Measurements from ENCODE around the gene PRKCA.

DNA sequence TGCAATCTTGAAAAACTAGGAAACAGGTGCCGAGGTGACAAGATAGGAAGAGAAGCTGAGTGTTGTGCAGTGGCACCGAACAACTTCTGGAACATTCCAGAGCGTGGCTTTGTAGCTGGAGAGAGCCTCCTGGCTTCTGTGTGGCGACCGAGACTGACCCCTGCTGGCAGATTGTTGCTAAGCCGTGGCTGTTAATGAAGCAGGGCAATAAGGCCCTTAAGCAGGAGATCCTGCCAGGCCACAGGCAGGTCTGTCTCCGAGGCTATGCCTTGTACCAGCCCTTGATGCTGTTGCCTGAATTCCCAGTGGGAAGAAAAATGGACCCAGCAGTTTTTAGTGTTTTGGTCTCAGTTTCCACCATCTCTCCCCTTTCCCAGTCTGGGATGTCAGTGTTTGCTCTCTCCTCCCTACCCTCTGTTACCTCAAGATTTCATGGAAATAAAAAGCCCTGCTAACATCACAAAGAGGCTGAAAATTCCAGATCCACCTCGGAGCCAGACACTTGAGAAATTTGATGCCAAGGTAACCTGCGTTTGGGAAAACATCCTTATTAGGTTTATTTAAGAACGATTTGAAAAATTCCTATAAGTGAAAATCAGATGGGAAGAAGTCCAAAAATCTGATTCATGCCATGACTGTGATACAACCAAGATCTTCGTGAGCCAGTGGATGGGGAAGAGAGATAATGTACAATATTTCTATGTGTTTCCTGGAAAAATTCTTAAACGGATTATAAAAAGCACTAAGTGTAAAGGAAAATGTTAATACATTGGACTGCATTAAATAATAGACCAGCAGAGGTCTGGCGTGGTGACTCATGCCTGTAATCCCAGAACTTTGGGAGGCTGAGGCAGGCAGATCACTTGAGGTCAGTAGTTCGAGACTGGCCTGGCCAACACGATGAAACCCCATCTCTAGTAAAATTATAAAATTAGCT, 265.1 kb downstream of the PRKCA start:
- TF ChIP-seq, protein P1, sequence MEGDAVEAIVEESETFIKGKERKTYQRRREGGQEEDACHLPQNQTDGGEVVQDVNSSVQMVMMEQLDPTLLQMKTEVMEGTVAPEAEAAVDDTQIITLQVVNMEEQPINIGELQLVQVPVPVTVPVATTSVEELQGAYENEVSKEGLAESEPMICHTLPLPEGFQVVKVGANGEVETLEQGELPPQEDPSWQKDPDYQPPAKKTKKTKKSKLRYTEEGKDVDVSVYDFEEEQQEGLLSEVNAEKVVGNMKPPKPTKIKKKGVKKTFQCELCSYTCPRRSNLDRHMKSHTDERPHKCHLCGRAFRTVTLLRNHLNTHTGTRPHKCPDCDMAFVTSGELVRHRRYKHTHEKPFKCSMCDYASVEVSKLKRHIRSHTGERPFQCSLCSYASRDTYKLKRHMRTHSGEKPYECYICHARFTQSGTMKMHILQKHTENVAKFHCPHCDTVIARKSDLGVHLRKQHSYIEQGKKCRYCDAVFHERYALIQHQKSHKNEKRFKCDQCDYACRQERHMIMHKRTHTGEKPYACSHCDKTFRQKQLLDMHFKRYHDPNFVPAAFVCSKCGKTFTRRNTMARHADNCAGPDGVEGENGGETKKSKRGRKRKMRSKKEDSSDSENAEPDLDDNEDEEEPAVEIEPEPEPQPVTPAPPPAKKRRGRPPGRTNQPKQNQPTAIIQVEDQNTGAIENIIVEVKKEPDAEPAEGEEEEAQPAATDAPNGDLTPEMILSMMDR (IDR thresholded peaks at IDR 0.05; ENCODE audit: insufficient read depth, low read length), result peak; percentile 96
- TF ChIP-seq, protein P2, sequence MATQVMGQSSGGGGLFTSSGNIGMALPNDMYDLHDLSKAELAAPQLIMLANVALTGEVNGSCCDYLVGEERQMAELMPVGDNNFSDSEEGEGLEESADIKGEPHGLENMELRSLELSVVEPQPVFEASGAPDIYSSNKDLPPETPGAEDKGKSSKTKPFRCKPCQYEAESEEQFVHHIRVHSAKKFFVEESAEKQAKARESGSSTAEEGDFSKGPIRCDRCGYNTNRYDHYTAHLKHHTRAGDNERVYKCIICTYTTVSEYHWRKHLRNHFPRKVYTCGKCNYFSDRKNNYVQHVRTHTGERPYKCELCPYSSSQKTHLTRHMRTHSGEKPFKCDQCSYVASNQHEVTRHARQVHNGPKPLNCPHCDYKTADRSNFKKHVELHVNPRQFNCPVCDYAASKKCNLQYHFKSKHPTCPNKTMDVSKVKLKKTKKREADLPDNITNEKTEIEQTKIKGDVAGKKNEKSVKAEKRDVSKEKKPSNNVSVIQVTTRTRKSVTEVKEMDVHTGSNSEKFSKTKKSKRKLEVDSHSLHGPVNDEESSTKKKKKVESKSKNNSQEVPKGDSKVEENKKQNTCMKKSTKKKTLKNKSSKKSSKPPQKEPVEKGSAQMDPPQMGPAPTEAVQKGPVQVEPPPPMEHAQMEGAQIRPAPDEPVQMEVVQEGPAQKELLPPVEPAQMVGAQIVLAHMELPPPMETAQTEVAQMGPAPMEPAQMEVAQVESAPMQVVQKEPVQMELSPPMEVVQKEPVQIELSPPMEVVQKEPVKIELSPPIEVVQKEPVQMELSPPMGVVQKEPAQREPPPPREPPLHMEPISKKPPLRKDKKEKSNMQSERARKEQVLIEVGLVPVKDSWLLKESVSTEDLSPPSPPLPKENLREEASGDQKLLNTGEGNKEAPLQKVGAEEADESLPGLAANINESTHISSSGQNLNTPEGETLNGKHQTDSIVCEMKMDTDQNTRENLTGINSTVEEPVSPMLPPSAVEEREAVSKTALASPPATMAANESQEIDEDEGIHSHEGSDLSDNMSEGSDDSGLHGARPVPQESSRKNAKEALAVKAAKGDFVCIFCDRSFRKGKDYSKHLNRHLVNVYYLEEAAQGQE (IDR thresholded peaks at IDR 0.05; ENCODE audit: insufficient replicate concordance, low read depth), result no peak
- TF ChIP-seq GABPA (IDR thresholded peaks at IDR 0.05; ENCODE audit: low read depth) (no peak), POLR2AphosphoS5 (IDR thresholded peaks at IDR 0.05; ENCODE audit: low read depth) (no peak)

Data from HL-60 (cell line).